Ovary (tissue), 9 donors: ENCODE measurements around the gene DDR2. TPM values are rescaled to one million over a fixed set of nuclear protein-coding genes. Genes with fewer than 3 reads are reported as not detected.
A peak's percentile ranks its signal among the peaks of the same experiment; 100 is the strongest.

Experiments used
- DNase-seq, 5 donors: peaks; one replicate each; pipeline ENCODE4 v3.0.0-alpha.2; 2019 to 2020
- H3K27ac ChIP-seq, 2 donors: fragments of 200-600 bp; one replicate each; pipeline versions ENCODE4 v1.5.1 to v1.8.0; 2019 to 2022
- H3K27me3 ChIP-seq: fragments of 200-600 bp; one replicate; pipeline ENCODE4 v1.8.0; 2022
- H3K36me3 ChIP-seq: fragments of 200-600 bp; sonication (generic); one replicate; pipeline ENCODE4 v1.5.1; 2019
- H3K4me1 ChIP-seq: one replicate; pipeline ENCODE4 v1.8.1; 2013; ENCODE audit warnings: mild to moderate bottlenecking, moderate library complexity; ENCODE audit not compliant: insufficient read depth
- H3K4me3 ChIP-seq: fragments of 200-600 bp; sonication (generic); one replicate; pipeline ENCODE4 v1.5.1; 2017
- H3K9me3 ChIP-seq, 2 donors: fragments of 200-600 bp in 1 of 2; sonication (generic) in 1 of 2; one replicate each; pipeline versions ENCODE4 v1.5.1 to v1.8.1; 2013 to 2019; ENCODE audit warnings: mild to moderate bottlenecking in 1 of 2, moderate library complexity in 1 of 2
- EP300 ChIP-seq: sonication (generic); formaldehyde crosslinking; IDR thresholded peaks from one replicate; pipeline ENCODE4 v1.6.1; 2017; ENCODE audit warnings: antibody characterized with exemption
- POLR2A ChIP-seq: fragments of 450-650 bp; IDR thresholded peaks from one replicate; pipeline ENCODE4 v1.6.1; 2017; ENCODE audit warnings: antibody characterized with exemption, mild to moderate bottlenecking, moderate library complexity
- WGBS, 3 donors: extraction: QIAGEN DNeasy Blood & Tissue Kit in 1 of 3; methylation state at CpG; one replicate each; pipeline versions ENCODE4 v1.1.5 to v1.1.7; 2013 to 2017; 5-methylcytosine and 5-hydroxymethylcytosine counted together
- intact Hi-C, 4 donors: fragments of 100-400 bp; cut with DNase I; formaldehyde crosslinking; loops; one replicate each; pipeline versions ENCODE4 v1.11.0 to v1.15.1; 2022 to 2023
- polyA plus RNA-seq, 2 donors: library from polyadenylated mRNA; stranded (reverse); fragments of 200-250 nt in 1 of 2; fragments of 350-450 nt in 1 of 2; fragmentation: Illumina TruSeq in 1 of 2; extraction: RNeasy Lipid Tissue Mini Kit (QIAGEN cat#74804) in 1 of 2; gene quantifications; one replicate each; pipeline ENCODE4 v1.2.3, GENCODE V29; 2013 to 2014
- total RNA-seq, 7 donors: library from RNA; depleted of rRNA in 2 of 7; stranded (reverse); fragments of >200 nt in 2 of 7; fragmentation: NEBNext Ultra II Directional in 3 of 7; extraction: Animal tissue kit (Norgen Biotek cat#: 25700) in 3 of 7; gene quantifications; one replicate each; pipeline versions ENCODE4 v1.1.0 to v1.2.4, GENCODE V29; 2016 to 2023
- TF ChIP-seq, protein P1 (sequence below), 3 donors: fragments of 450-650 bp in 2 of 3; fragments of 200-600 bp in 1 of 3; IDR thresholded peaks; one replicate each; pipeline versions ENCODE4 v1.5.1 to v1.8.0; 2016 to 2022; ENCODE audit warnings: antibody characterized with exemption in 3 of 3, mild to moderate bottlenecking in 1 of 3
- donor health status: DM: no; HTN: no; CAD: no; lungs with moderate emphysema.
- donor health status: DM: no; HTN: no; CAD: no.
- donor health status: Bipolar disorder and iron deficiency.
- donor health status: DM: yes; HTN: yes; CAD: no.
- donor health status: DM: no; HTN: no; CAD: no.
- donor health status: DM: yes; HTN: yes; CAD: no.

Gene DDR2
- total and polyA plus RNA-seq, 9 donors: 25.6 to 143 (median 79.0) TPM

DNA sequence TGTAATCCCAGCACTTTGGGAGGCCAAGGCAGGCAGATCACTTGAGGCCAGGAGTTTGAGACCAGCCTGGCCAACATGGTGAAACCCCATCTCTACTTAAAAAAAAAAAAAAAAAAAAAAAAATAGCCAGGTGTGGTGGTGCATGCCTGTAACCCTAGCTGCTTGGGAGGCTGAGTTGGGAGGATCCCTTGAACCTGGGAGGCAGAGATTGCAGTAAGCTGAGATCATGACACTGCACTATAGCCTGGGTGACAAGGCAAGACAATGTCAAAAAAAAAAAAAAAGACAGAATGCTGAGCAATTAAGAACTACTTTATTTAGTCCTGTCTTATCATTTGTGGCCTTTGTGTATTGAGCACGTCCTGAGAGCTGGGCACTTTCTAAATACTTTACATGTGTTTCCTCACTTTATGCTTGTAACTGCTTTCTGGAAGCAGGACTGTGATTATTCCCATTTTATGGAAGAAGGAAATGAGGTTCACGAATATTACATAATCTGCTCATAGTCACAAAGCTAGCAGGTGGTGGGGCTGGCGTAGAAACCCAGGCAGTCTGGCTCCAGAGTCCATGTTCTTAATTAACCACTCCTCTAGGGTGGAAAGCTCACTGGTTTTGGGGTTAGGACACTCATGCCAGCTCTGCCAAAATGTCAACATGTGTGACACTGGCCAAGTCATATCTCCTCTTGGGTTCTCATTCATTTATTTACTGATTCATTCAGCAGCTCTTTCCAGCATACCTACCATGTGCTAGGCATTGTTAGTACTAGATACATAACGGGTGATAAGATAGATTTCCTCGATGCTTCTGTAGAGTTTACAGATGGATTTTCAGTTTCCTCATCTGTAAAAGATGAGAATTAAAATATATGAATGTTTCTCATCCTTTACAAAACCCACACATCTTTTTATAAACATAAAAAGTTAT, 57.7 kb downstream of the DDR2 start:
- Histone ChIP-seq H3K36me3 (no peaks in the 10 kb centered on the region), H3K9me3 (no peaks in the 10 kb centered on the region), H3K27ac (peak overlapping the region; percentile 69 to 70), H3K27me3 (no peaks in the 10 kb centered on the region), H3K4me1 (peaks cover 26% of the 10 kb centered on the region), H3K4me3 (no peak overlapping the region)
- no peak for DNase-seq
- WGBS, 3 donors: 30 to 39% (median 33%) methylated on average over 5 of the region's 5 CpGs
- intact Hi-C loops: loop anchor here in 1 of 4 donors (10.0 kb wide), 1 partner anchor 55 kb away; the partner anchor contains the start of gene DDR2
- TF ChIP-seq, protein P1, sequence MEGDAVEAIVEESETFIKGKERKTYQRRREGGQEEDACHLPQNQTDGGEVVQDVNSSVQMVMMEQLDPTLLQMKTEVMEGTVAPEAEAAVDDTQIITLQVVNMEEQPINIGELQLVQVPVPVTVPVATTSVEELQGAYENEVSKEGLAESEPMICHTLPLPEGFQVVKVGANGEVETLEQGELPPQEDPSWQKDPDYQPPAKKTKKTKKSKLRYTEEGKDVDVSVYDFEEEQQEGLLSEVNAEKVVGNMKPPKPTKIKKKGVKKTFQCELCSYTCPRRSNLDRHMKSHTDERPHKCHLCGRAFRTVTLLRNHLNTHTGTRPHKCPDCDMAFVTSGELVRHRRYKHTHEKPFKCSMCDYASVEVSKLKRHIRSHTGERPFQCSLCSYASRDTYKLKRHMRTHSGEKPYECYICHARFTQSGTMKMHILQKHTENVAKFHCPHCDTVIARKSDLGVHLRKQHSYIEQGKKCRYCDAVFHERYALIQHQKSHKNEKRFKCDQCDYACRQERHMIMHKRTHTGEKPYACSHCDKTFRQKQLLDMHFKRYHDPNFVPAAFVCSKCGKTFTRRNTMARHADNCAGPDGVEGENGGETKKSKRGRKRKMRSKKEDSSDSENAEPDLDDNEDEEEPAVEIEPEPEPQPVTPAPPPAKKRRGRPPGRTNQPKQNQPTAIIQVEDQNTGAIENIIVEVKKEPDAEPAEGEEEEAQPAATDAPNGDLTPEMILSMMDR (IDR thresholded peaks at IDR 0.05): no peak
- TF ChIP-seq EP300: no peak
- no peak for TF ChIP-seq POLR2A

GRCh38 chr1:162690672-162691434, 58.6 kb downstream of the DDR2 start:
- Histone ChIP-seq H3K27ac (peak overlapping the region; percentile 69 to 70), H3K4me3 (no peak overlapping the region), H3K9me3 (no peaks in the 10 kb centered on the region), H3K4me1 (peaks cover 32% of the 10 kb centered on the region), H3K27me3 (no peaks in the 10 kb centered on the region), H3K36me3 (no peaks in the 10 kb centered on the region)
- intact Hi-C loops: loop anchor here in 1 of 4 donors (10.0 kb wide), 1 partner anchor 56 kb away; the partner anchor contains the start of gene DDR2
- TF ChIP-seq EP300 (no peak), POLR2A (no peak)
- TF ChIP-seq, protein P1 (IDR thresholded peaks at IDR 0.05): no peak
- 1 to 2% (median 1%) methylated on average over 7 of the region's 7 CpGs for WGBS, 3 donors
- DNase-seq: peak in 4 of 5 donors; percentile 57 to 79 (median 68)

- Histone ChIP-seq H3K4me3 (no peak overlapping the region), H3K9me3 (no peaks in the 10 kb centered on the region), H3K36me3 (no peaks in the 10 kb centered on the region), H3K4me1 (peaks cover 35% of the 10 kb centered on the region), H3K27ac (peak overlapping the region in 1 of 2 donors; percentile 69), H3K27me3 (no peaks in the 10 kb centered on the region)
- intact Hi-C loops: loop anchor here in 1 of 4 donors (10.0 kb wide), 1 partner anchor 57 kb away; the partner anchor contains the start of gene DDR2
- 43 to 47% (median 45%) methylated on average over 4 of the region's 4 CpGs for WGBS, 3 donors
- no peak for DNase-seq
- TF ChIP-seq, protein P1 (IDR thresholded peaks at IDR 0.05): no peak
- TF ChIP-seq POLR2A (no peak), EP300 (no peak)
Observed at GRCh38 chr1:162691999-162692575, 59.8 kb downstream of the DDR2 start.

DNA sequence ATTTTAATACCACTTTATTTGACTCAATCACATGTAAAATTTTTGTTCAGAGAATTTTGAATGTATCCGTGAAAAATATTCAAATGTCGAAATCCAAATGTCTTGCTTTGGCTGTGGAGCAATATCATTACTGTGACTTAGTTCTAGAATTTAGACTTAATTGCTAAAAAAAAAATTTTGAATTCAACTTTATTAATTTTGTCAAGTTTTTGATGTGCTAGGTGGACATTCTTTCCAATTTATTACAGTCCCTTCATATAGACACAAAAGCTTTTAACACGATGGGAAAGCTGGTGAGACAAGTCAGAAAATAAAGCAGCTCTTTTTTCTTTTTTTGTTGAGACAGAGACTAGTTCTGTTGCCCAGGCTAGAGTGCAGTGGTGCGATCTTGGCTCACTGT, 62.6 kb downstream of the DDR2 start:
- Histone ChIP-seq H3K4me3 (no peak overlapping the region), H3K4me1 (peaks cover 33% of the 10 kb centered on the region), H3K27me3 (no peaks in the 10 kb centered on the region), H3K9me3 (no peaks in the 10 kb centered on the region), H3K36me3 (no peaks in the 10 kb centered on the region), H3K27ac (peak overlapping the region in 1 of 2 donors; percentile 87)
- 42 to 62% (median 45%) methylated on average over 4 of the region's 4 CpGs for WGBS, 3 donors
- DNase-seq: no peak
- no peak for TF ChIP-seq EP300
- intact Hi-C loops: loop anchor here in 1 of 4 donors (10.0 kb wide), 1 partner anchor 60 kb away; the partner anchor contains the start of gene DDR2
